Mesodermal cell (in vitro differentiated cells): ENCODE results near the gene GNG7.

Experiments
- H3K27ac ChIP-seq: 2 replicates; pipeline ENCODE4 v1.7.0; 2013; ENCODE audit warnings: mild to moderate bottlenecking, low read depth, low read length, moderate library complexity; ENCODE audit not compliant: severe bottlenecking
- H3K36me3 ChIP-seq: 2 replicates; pipeline ENCODE4 v1.7.1; 2013; ENCODE audit warnings: mild to moderate bottlenecking, low read length, moderate library complexity; ENCODE audit not compliant: control insufficient read depth, insufficient read depth
- H3K4me1 ChIP-seq: one replicate; pipeline ENCODE4 v1.7.1; 2013; ENCODE audit warnings: mild to moderate bottlenecking, low read length; ENCODE audit not compliant: insufficient read depth, control insufficient read depth, poor library complexity, severe bottlenecking
- H3K4me3 ChIP-seq: 2 replicates; pipeline ENCODE4 v1.7.0; 2013; ENCODE audit warnings: low read length, control low read depth, mild to moderate bottlenecking; ENCODE audit not compliant: insufficient read depth, poor library complexity, severe bottlenecking; ENCODE audit errors: extremely low read depth
- H3K9me3 ChIP-seq: 2 replicates; pipeline ENCODE4 v1.7.1; 2013; ENCODE audit warnings: mild to moderate bottlenecking, low read length, moderate library complexity; ENCODE audit not compliant: control insufficient read depth
- WGBS, 2 experiments: methylation state at CpG; one replicate each; pipeline ENCODE4 v1.1.5; 2013; ENCODE audit warnings: missing lambda C conversion rate in 2 of 2; ENCODE audit not compliant: insufficient coverage in 2 of 2; 5-methylcytosine and 5-hydroxymethylcytosine counted together

The GNG7 gene

GRCh38 chr19:2488405-2488941 is 214.0 kb downstream of the GNG7 start:
- 51 to 52% methylated on average over 23 to 32 of the region's 32 CpGs for WGBS, 2 experiments
- Histone ChIP-seq H3K27ac (no peak overlapping the region), H3K36me3 (no peaks in the 10 kb centered on the region), H3K4me1 (peaks cover 20% of the 10 kb centered on the region), H3K4me3 (peak overlapping the region; percentile 16), H3K9me3 (no peaks in the 10 kb centered on the region)

GRCh38 chr19:2487842-2488241 is 214.7 kb downstream of the GNG7 start:
- H3K27ac ChIP-seq: no peak overlapping the region
- H3K36me3 ChIP-seq: no peaks in the 10 kb centered on the region
- 53 to 62% methylated on average over 8 to 15 of the region's 15 CpGs for WGBS, 2 experiments
- H3K4me1 ChIP-seq: peaks cover 14% of the 10 kb centered on the region
- no peaks in the 10 kb centered on the region for H3K9me3 ChIP-seq
- H3K4me3 ChIP-seq: no peak overlapping the region

- 92 to 96% methylated on average over 9 to 11 of the region's 12 CpGs for WGBS, 2 experiments
- Histone ChIP-seq H3K4me1 (peaks cover 11% of the 10 kb centered on the region), H3K9me3 (no peaks in the 10 kb centered on the region), H3K4me3 (no peak overlapping the region), H3K27ac (no peak overlapping the region), H3K36me3 (no peaks in the 10 kb centered on the region)
Observed at GRCh38 chr19:2487090-2487489, 215.4 kb downstream of the GNG7 start.

- H3K4me3 ChIP-seq: no peak overlapping the region
- peaks cover 4% of the 10 kb centered on the region for H3K9me3 ChIP-seq
- no peak overlapping the region for H3K27ac ChIP-seq
- H3K4me1 ChIP-seq: peaks cover 11% of the 10 kb centered on the region
- 79 to 84% methylated on average over 8 of the region's 8 CpGs for WGBS, 2 experiments
- no peaks in the 10 kb centered on the region for H3K36me3 ChIP-seq
Observed at GRCh38 chr19:2485428-2485827, 217.1 kb downstream of the GNG7 start.

- Histone ChIP-seq H3K4me1 (peaks cover 11% of the 10 kb centered on the region), H3K9me3 (peaks cover 4% of the 10 kb centered on the region), H3K27ac (no peak overlapping the region), H3K4me3 (no peak overlapping the region), H3K36me3 (no peaks in the 10 kb centered on the region)
- 87 to 99% methylated on average over 8 to 10 of the region's 13 CpGs for WGBS, 2 experiments
Observed at GRCh38 chr19:2484178-2484937, 218.1 kb downstream of the GNG7 start.

GRCh38 chr19:2483484-2484151 is 218.9 kb downstream of the GNG7 start:
- WGBS, 2 experiments: 91 to 94% methylated on average over 3 of the region's 4 CpGs
- peaks cover 12% of the 10 kb centered on the region for H3K4me1 ChIP-seq
- H3K4me3 ChIP-seq: no peak overlapping the region
- H3K36me3 ChIP-seq: peaks cover 2% of the 10 kb centered on the region
- no peak overlapping the region for H3K27ac ChIP-seq
- H3K9me3 ChIP-seq: peaks cover 4% of the 10 kb centered on the region

GRCh38 chr19:2483084-2483483 is 219.4 kb downstream of the GNG7 start:
- Histone ChIP-seq H3K4me3 (no peak overlapping the region), H3K4me1 (peaks cover 8% of the 10 kb centered on the region), H3K27ac (no peak overlapping the region), H3K36me3 (peaks cover 7% of the 10 kb centered on the region), H3K9me3 (peaks cover 4% of the 10 kb centered on the region)
- 92 to 96% methylated on average over 5 of the region's 6 CpGs for WGBS, 2 experiments

GRCh38 chr19:2482354-2483038 is 220.0 kb downstream of the GNG7 start:
- WGBS, 2 experiments: 87 to 90% methylated on average over 3 to 10 of the region's 12 CpGs
- no peak overlapping the region for H3K27ac ChIP-seq
- peaks cover 4% of the 10 kb centered on the region for H3K9me3 ChIP-seq
- peaks cover 13% of the 10 kb centered on the region for H3K36me3 ChIP-seq
- H3K4me3 ChIP-seq: no peak overlapping the region
- H3K4me1 ChIP-seq: peaks cover 6% of the 10 kb centered on the region

- 95 to 96% methylated on average over 13 to 16 of the region's 16 CpGs for WGBS, 2 experiments
- Histone ChIP-seq H3K27ac (no peak overlapping the region), H3K36me3 (peaks cover 22% of the 10 kb centered on the region), H3K4me3 (no peak overlapping the region), H3K4me1 (peaks cover 6% of the 10 kb centered on the region), H3K9me3 (peaks cover 4% of the 10 kb centered on the region)
Observed at GRCh38 chr19:2481466-2481865, 221.0 kb downstream of the GNG7 start.

GRCh38 chr19:2479556-2480194 is 222.8 kb downstream of the GNG7 start:
- H3K4me3 ChIP-seq: no peak overlapping the region
- 64 to 71% methylated on average over 17 to 19 of the region's 20 CpGs for WGBS, 2 experiments
- no peak overlapping the region for H3K27ac ChIP-seq

More at GRCh38 chr19:2479556-2480194, 222.8 kb downstream of the GNG7 start:
- Histone ChIP-seq H3K9me3 (peaks cover 4% of the 10 kb centered on the region), H3K4me1 (peaks cover 6% of the 10 kb centered on the region), H3K36me3 (peaks cover 22% of the 10 kb centered on the region)
